ENCODE data around the gene MED31. TPM values are rescaled to one million over a fixed set of nuclear protein-coding genes. Genes with fewer than 3 reads are reported as not detected.
A peak's percentile ranks its signal among the peaks of the same experiment; 100 is the strongest.

MED31 gene
- total and polyA plus RNA-seq, 2 of the 13 experiments (the other 11 are each of a cell fraction or from before 2014, with no cell fraction given): 19.0 to 20.9 TPM

DNA sequence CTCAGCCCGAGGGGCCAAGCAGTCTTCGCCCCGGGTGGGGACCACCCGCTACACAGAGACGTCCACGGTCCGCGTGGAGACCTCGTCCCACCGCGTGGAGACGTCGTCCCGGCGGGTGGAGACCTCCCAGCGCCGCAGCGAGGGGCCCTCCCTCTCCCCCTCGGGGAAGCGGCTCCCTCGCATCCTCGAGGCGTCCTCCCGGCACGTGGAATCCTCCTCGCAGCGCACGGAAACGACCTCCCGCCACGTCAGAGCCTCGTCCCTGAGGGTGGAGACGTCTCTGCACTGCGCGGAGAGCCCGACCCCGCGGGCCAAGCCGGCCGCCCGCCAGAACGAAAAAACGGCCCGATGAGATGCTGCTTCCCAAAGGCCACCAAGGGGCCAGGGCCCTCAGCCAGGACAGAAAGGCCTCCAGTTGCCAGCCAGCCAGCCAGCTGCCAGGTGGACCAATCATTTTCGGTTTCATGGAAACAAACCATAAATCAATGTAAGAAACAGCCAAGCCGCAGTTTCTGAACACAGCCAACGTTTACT is 581 bp upstream of the MED31 start (continued):
- TF ChIP-seq ZHX2 (IDR thresholded peaks at IDR 0.05; ENCODE audit: low read depth) (no peak), ZHX2 (CRISPR knock-in tag; IDR thresholded peaks at IDR 0.05; ENCODE audit: borderline replicate concordance) (peak; percentile 92; the same call in 1 of the 2 replicates), ZNF766 (CRISPR knock-in tag; IDR thresholded peaks at IDR 0.05; ENCODE audit: borderline replicate concordance) (peak; percentile 88; the same call in 1 of the 2 replicates), GABPA (IDR thresholded peaks at IDR 0.05; ENCODE audit: low read depth, low read length) (no peak), GABPA (CRISPR knock-in tag; IDR thresholded peaks at IDR 0.05; ENCODE audit: low read depth) (no peak), ZNF562 (CRISPR knock-in tag; IDR thresholded peaks at IDR 0.05; ENCODE audit: borderline replicate concordance) (peak; percentile 91; the same call in 1 of the 2 replicates), ZNF816 (CRISPR knock-in tag; IDR thresholded peaks at IDR 0.05; ENCODE audit: borderline replicate concordance) (peak; percentile 46; the same call in 1 of the 2 replicates), SNRNP70 (IDR thresholded peaks at IDR 0.05; ENCODE audit: low read depth, low read length) (no peak), CBX2 (IDR thresholded peaks at IDR 0.05; ENCODE audit: low read depth, low read length) (no peak), CBX2 (CRISPR knock-in tag; IDR thresholded peaks at IDR 0.05; ENCODE audit: low read depth) (no peak), ZNF446 (CRISPR knock-in tag; IDR thresholded peaks at IDR 0.05) (peak; percentile 96), PLRG1 (conservative IDR thresholded peaks at IDR 0.05) (no peak), ZNF326 (CRISPR knock-in tag; IDR thresholded peaks at IDR 0.05; ENCODE audit: borderline replicate concordance) (no peak), BCL6 (CRISPR knock-in tag; IDR thresholded peaks at IDR 0.05) (peak; percentile 48; the same call in 1 of the 2 replicates), ZMAT5 (CRISPR knock-in tag; IDR thresholded peaks at IDR 0.05; ENCODE audit: borderline replicate concordance, low read depth) (no peak), ZFP90 (CRISPR knock-in tag; IDR thresholded peaks at IDR 0.05; ENCODE audit: borderline replicate concordance) (peak; percentile 97; the same call in 1 of the 2 replicates), SMARCE1 (IDR thresholded peaks at IDR 0.05; ENCODE audit: borderline replicate concordance) (no peak), RXRB (CRISPR knock-in tag; IDR thresholded peaks at IDR 0.05; ENCODE audit: borderline replicate concordance) (no peak), NFE2L2 (IDR thresholded peaks at IDR 0.05; ENCODE audit: low read length) (no peak)
- TF ChIP-seq, protein P1, sequence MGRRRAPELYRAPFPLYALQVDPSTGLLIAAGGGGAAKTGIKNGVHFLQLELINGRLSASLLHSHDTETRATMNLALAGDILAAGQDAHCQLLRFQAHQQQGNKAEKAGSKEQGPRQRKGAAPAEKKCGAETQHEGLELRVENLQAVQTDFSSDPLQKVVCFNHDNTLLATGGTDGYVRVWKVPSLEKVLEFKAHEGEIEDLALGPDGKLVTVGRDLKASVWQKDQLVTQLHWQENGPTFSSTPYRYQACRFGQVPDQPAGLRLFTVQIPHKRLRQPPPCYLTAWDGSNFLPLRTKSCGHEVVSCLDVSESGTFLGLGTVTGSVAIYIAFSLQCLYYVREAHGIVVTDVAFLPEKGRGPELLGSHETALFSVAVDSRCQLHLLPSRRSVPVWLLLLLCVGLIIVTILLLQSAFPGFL (CRISPR knock-in tag; IDR thresholded peaks at IDR 0.05): peak; percentile 96
- TF ChIP-seq, protein P2, sequence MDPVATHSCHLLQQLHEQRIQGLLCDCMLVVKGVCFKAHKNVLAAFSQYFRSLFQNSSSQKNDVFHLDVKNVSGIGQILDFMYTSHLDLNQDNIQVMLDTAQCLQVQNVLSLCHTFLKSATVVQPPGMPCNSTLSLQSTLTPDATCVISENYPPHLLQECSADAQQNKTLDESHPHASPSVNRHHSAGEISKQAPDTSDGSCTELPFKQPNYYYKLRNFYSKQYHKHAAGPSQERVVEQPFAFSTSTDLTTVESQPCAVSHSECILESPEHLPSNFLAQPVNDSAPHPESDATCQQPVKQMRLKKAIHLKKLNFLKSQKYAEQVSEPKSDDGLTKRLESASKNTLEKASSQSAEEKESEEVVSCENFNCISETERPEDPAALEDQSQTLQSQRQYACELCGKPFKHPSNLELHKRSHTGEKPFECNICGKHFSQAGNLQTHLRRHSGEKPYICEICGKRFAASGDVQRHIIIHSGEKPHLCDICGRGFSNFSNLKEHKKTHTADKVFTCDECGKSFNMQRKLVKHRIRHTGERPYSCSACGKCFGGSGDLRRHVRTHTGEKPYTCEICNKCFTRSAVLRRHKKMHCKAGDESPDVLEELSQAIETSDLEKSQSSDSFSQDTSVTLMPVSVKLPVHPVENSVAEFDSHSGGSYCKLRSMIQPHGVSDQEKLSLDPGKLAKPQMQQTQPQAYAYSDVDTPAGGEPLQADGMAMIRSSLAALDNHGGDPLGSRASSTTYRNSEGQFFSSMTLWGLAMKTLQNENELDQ (CRISPR knock-in tag; IDR thresholded peaks at IDR 0.05; ENCODE audit: borderline replicate concordance): no peak

All from HepG2 (cell line).